B cell (primary cell): Measurements from ENCODE around the gene BAHCC1. TPM values are rescaled to one million over a fixed set of nuclear protein-coding genes. Genes with fewer than 3 reads are reported as not detected.

Source experiments
- ATAC-seq: fragments of 200-7000 bp; cut with Tn5 transposase; one replicate; pipeline ENCODE4 v1.10.0; 2021; ENCODE audit warnings: low read depth, mild to moderate bottlenecking, moderate number of reproducible peaks, moderate library complexity
- CTCF ChIA-PET: fragments of 350-600 bp; sonication (Branson Sonifier 250); formaldehyde crosslinking; loops from one replicate; lab custom pipeline; 2021; ENCODE audit warnings: antibody characterized with exemption, inconsistent platforms; lab: Charles Lee
- POLR2A ChIA-PET: fragments of 350-600 bp; sonication (Branson Sonifier 250); formaldehyde crosslinking; loops from one replicate; lab custom pipeline; 2021; ENCODE audit warnings: antibody characterized with exemption; lab: Charles Lee
- DNase-seq: peaks from one replicate; pipeline ENCODE4 v3.0.0; 2013
- H2AFZ ChIP-seq: 2 replicates; pipeline ENCODE4 v1.6.1; 2012; ENCODE audit warnings: mild to moderate bottlenecking, low read depth, low read length; ENCODE audit not compliant: insufficient read depth, poor library complexity, severe bottlenecking
- H3K27ac ChIP-seq, 2 donors: 1 replicate in 1 of 2; 2 replicates in 1 of 2; pipeline ENCODE4 v1.5.1; 2012 to 2013; ENCODE audit warnings: low read length in 2 of 2, mild to moderate bottlenecking in 2 of 2, moderate library complexity in 1 of 2
- H3K27me3 ChIP-seq, 4 experiments: fragments of 200-600 bp in 1 of 4; sonication (generic) in 1 of 4; replicated peaks in 1 of 4; 1 replicate in 2 of 4; 2 replicates in 2 of 4; pipeline versions ENCODE4 v1.6.1 to v1.7.0; 2013 to 2016; ENCODE audit warnings: low read length in 3 of 4, mild to moderate bottlenecking in 2 of 4, mixed read lengths in 1 of 4, moderate library complexity in 1 of 4; ENCODE audit not compliant: insufficient read depth in 4 of 4, control insufficient read depth in 3 of 4; ENCODE audit errors: control extremely low read depth in 1 of 4
- H3K36me3 ChIP-seq, 2 experiments: replicated peaks in 1 of 2; 1 replicate in 1 of 2; 2 replicates in 1 of 2; pipeline versions ENCODE4 v1.6.1 to v1.7.1; 2013; ENCODE audit warnings: low read length in 1 of 2; ENCODE audit not compliant: insufficient read depth in 2 of 2, control insufficient read depth in 1 of 2; ENCODE audit errors: control extremely low read depth in 1 of 2, extremely low read depth in 1 of 2
- H3K4me1 ChIP-seq, 2 donors: fragments of 200-600 bp in 1 of 2; sonication (generic) in 1 of 2; 1 replicate in 1 of 2; 2 replicates in 1 of 2; pipeline versions ENCODE4 v1.5.1 to v1.6.1; 2013 to 2017; ENCODE audit warnings: low read length in 2 of 2; ENCODE audit not compliant: control insufficient read depth in 2 of 2, insufficient read depth in 2 of 2
- H3K4me2 ChIP-seq: replicated peaks from 2 replicates; pipeline ENCODE3; 2012; ENCODE audit warnings: mild to moderate bottlenecking, low read depth, low read length; ENCODE audit not compliant: poor library complexity, severe bottlenecking
- H3K4me3 ChIP-seq, 5 experiments: fragments of 200-600 bp in 1 of 5; sonication (generic) in 1 of 5; 1 replicate in 3 of 5; 2 replicates in 2 of 5; pipeline versions ENCODE4 v1.5.1 to v1.7.0; 2011 to 2016; ENCODE audit warnings: low read length in 4 of 5, mild to moderate bottlenecking in 4 of 5, low read depth in 2 of 5, control low read depth in 1 of 5, moderate library complexity in 1 of 5; ENCODE audit not compliant: insufficient read depth in 1 of 5; ENCODE audit errors: control extremely low read depth in 1 of 5, extremely low read depth in 1 of 5
- H3K79me2 ChIP-seq: fragments of 200-600 bp; sonication (generic); one replicate; pipeline ENCODE4 v1.6.0; 2016; ENCODE audit warnings: low read length; ENCODE audit not compliant: control insufficient read depth, insufficient read depth
- H3K9ac ChIP-seq: fragments of 200-600 bp; sonication (generic); 2 replicates; pipeline ENCODE4 v1.6.1; 2017; ENCODE audit warnings: mild to moderate bottlenecking, low read length, moderate library complexity
- H3K9me3 ChIP-seq, 3 donors: one replicate each; pipeline versions ENCODE4 v1.6.1 to v1.7.1; 2013; ENCODE audit warnings: low read length in 2 of 3; ENCODE audit not compliant: control insufficient read depth in 2 of 3, insufficient read depth in 1 of 3; ENCODE audit errors: control extremely low read depth in 1 of 3
- H4K20me1 ChIP-seq: 2 replicates; pipeline ENCODE4 v1.6.0; 2012; ENCODE audit warnings: mild to moderate bottlenecking, low read length; ENCODE audit not compliant: insufficient read depth, control insufficient read depth, poor library complexity, severe bottlenecking
- H3K27ac Mint-ChIP-seq: one replicate; pipeline ENCODE4 v1.8.0; 2021; ENCODE audit warnings: mixed read lengths
- H3K27me3 Mint-ChIP-seq: one replicate; pipeline ENCODE4 v1.8.0; 2021; ENCODE audit warnings: mixed read lengths
- H3K4me1 Mint-ChIP-seq: one replicate; pipeline ENCODE4 v1.8.0; 2021; ENCODE audit warnings: mixed read lengths
- H3K4me3 Mint-ChIP-seq: one replicate; pipeline ENCODE4 v1.8.0; 2021; ENCODE audit warnings: mixed read lengths
- H3K9me3 Mint-ChIP-seq: one replicate; pipeline ENCODE4 v1.8.0; 2022; ENCODE audit warnings: mixed read lengths; ENCODE audit not compliant: insufficient read depth
- CTCF ChIP-seq: fragments of 200-600 bp; IDR thresholded peaks from one replicate; pipeline ENCODE4 v1.8.0; 2022; ENCODE audit warnings: antibody characterized with exemption, mild to moderate bottlenecking
- EZH2 ChIP-seq: IDR thresholded peaks from 2 replicates; pipeline ENCODE4 v1.6.1; 2012; ENCODE audit warnings: borderline replicate concordance, low read depth, mild to moderate bottlenecking, moderate library complexity, low read length; ENCODE audit not compliant: insufficient read depth, poor library complexity, severe bottlenecking
- WGBS: methylation state at CpG from one replicate; pipeline ENCODE4 v1.1.5; 2013; ENCODE audit warnings: missing lambda C conversion rate; ENCODE audit not compliant: insufficient coverage; 5-methylcytosine and 5-hydroxymethylcytosine counted together
- intact Hi-C: fragments of 100-400 bp; cut with micrococcal nuclease; formaldehyde crosslinking; loops from one replicate; pipeline ENCODE4 v1.10.0; 2022
- polyA plus RNA-seq: library from polyadenylated mRNA; depleted of rRNA; stranded (reverse); fragments of >200 nt; gene quantifications from 2 replicates; pipeline ENCODE4 v1.2.3, GENCODE V29; 2012
- total RNA-seq, 2 donors: library from RNA; stranded (reverse); fragments of 120-200 nt in 1 of 2; gene quantifications; 1 replicate in 1 of 2; 2 replicates in 1 of 2; pipeline versions ENCODE4 v1.2.3 to v1.2.4, GENCODE V29; 2013 to 2022

The BAHCC1 gene
- total and polyA plus RNA-seq, 2 donors (not counting 1 experiment from before 2014, with no cell fraction given) = 0.12 to 0.48 TPM

- no peaks in the 10 kb centered on the region for H4K20me1 ChIP-seq
- H3K27ac ChIP-seq = no peak overlapping the region
- peaks cover 25% of the 10 kb centered on the region for H3K79me2 ChIP-seq
- H3K4me1 ChIP-seq = peaks cover 6 to 8% of the 10 kb centered on the region in 2 donors
- Mint-ChIP-seq H3K27ac (no peak overlapping the region), H3K9me3 (no peaks in the 10 kb centered on the region), H3K4me3 (no peak overlapping the region), H3K4me1 (peaks cover 5% of the 10 kb centered on the region), H3K27me3 (peaks cover 38% of the 10 kb centered on the region)
- H3K9ac ChIP-seq = no peak overlapping the region
- ATAC-seq (no peak), DNase-seq (no peak)
- POLR2A ChIA-PET = no interaction called here
- intact Hi-C loops = no loop called here
- TF ChIP-seq CTCF (no peak), EZH2 (no peak)
- H3K9me3 ChIP-seq = peaks cover 0 to 7% (median 0%) of the 10 kb centered on the region in 3 donors
- WGBS = 77% methylated on average over 35 of the region's 42 CpGs
- CTCF ChIA-PET = no interaction called here
- no peak overlapping the region for H2AFZ ChIP-seq
- no peaks in the 10 kb centered on the region for H3K36me3 ChIP-seq
- peaks cover 0 to 30% (median 15%) of the 10 kb centered on the region in 4 experiments for H3K27me3 ChIP-seq
- H3K4me2 ChIP-seq = no peak overlapping the region
- H3K4me3 ChIP-seq = no peak overlapping the region
These were observed 11.1 kb downstream of the BAHCC1 start for GRCh38 chr17:81406117-81406953.

GRCh38 chr17:81408049-81408448 is 12.8 kb downstream of the BAHCC1 start:
- Histone ChIP-seq H4K20me1 (no peaks in the 10 kb centered on the region), H3K27me3 (peaks cover 0 to 27% (median 9%) of the 10 kb centered on the region in 4 experiments), H2AFZ (no peak overlapping the region), H3K79me2 (peaks cover 28% of the 10 kb centered on the region), H3K4me3 (no peak overlapping the region), H3K4me1 (peaks cover 8 to 16% of the 10 kb centered on the region in 2 donors), H3K36me3 (no peaks in the 10 kb centered on the region), H3K9me3 (peaks cover 0 to 9% (median 0%) of the 10 kb centered on the region in 3 donors), H3K4me2 (no peak overlapping the region), H3K27ac (no peak overlapping the region), H3K9ac (no peak overlapping the region)
- no peak for TF ChIP-seq EZH2
- no peak for TF ChIP-seq CTCF
- Mint-ChIP-seq H3K27ac (no peak overlapping the region), H3K9me3 (no peaks in the 10 kb centered on the region), H3K4me3 (no peak overlapping the region), H3K27me3 (peaks cover 23% of the 10 kb centered on the region), H3K4me1 (peaks cover 11% of the 10 kb centered on the region)
- intact Hi-C loops = no loop called here
- DNase-seq = no peak
- POLR2A ChIA-PET = no interaction called here
- WGBS = 83% methylated on average over 12 of the region's 14 CpGs
- ATAC-seq = no peak
- CTCF ChIA-PET = interaction anchor here (0.6 kb wide), 1 partner anchor 100 kb away, joined by 4 read pairs; no protein-coding TSS in a partner anchor
